Right lobe of liver (tissue), 6 donors: ENCODE data around the gene GLYATL1. TPM values are rescaled to one million over a fixed set of nuclear protein-coding genes. Genes with fewer than 3 reads are reported as not detected.
A peak's percentile ranks its signal among the peaks of the same experiment; 100 is the strongest.

Experiments used
- ATAC-seq, 4 donors: fragments of 200-7000 bp; cut with Tn5 transposase; one replicate each; pipeline ENCODE4 v1.9.1; 2020; ENCODE audit warnings: mild to moderate bottlenecking in 4 of 4, moderate library complexity in 4 of 4
- DNase-seq, 3 donors: peaks; one replicate each; pipeline ENCODE4 v3.0.0-alpha.2; 2020
- H3K27ac ChIP-seq, 3 donors: fragments of 200-600 bp; one replicate each; pipeline ENCODE4 v1.8.0; 2022
- H3K27me3 ChIP-seq, 2 donors: fragments of 200-600 bp; one replicate each; pipeline ENCODE4 v1.8.0; 2022
- H3K36me3 ChIP-seq, 4 donors: fragments of 200-600 bp; sonication (generic) in 1 of 4; one replicate each; pipeline versions ENCODE4 v1.5.1 to v1.8.0; 2017 to 2022; ENCODE audit warnings: control low read depth in 1 of 4
- H3K4me1 ChIP-seq, 4 donors: fragments of 200-600 bp; sonication (generic) in 1 of 4; one replicate each; pipeline versions ENCODE4 v1.5.1 to v1.8.0; 2017 to 2022; ENCODE audit warnings: control low read depth in 1 of 4
- H3K4me3 ChIP-seq, 3 donors: fragments of 200-600 bp; one replicate each; pipeline ENCODE4 v1.8.0; 2022
- H3K9me3 ChIP-seq, 4 donors: fragments of 200-600 bp; sonication (generic) in 1 of 4; one replicate each; pipeline versions ENCODE4 v1.5.1 to v1.8.0; 2017 to 2022; ENCODE audit warnings: control low read depth in 1 of 4
- POLR2A ChIP-seq: fragments of 450-650 bp; IDR thresholded peaks from one replicate; pipeline ENCODE4 v1.6.1; 2017; ENCODE audit warnings: antibody characterized with exemption, mild to moderate bottlenecking
- WGBS: methylation state at CpG from one replicate; pipeline ENCODE4 v1.1.6; 2018; ENCODE audit warnings: low coverage, low lambda C conversion rate; ENCODE audit not compliant: insufficient coverage; ENCODE audit errors: missing lambda C conversion rate; 5-methylcytosine and 5-hydroxymethylcytosine counted together
- intact Hi-C, 2 donors: fragments of 100-400 bp; cut with DNase I; formaldehyde crosslinking; loops; one replicate each; pipeline versions ENCODE4 v1.11.2 to v1.14.1; 2022
- total RNA-seq, 6 experiments: library from RNA; depleted of rRNA in 2 of 6; stranded (reverse); fragments of >200 nt in 2 of 6; fragmentation: NEBNext Ultra II Directional in 3 of 6; extraction: Animal tissue kit (Norgen Biotek cat#: 25700) in 3 of 6; gene quantifications; one replicate each; pipeline versions ENCODE4 v1.1.0 to v1.2.4, GENCODE V29; 2016 to 2023
- TF ChIP-seq, protein P1 (sequence below), 4 donors: fragments of 200-600 bp in 3 of 4; fragments of 450-650 bp in 1 of 4; IDR thresholded peaks; one replicate each; pipeline versions ENCODE4 v1.5.1 to v1.8.0; 2016 to 2022; ENCODE audit warnings: antibody characterized with exemption in 4 of 4, mild to moderate bottlenecking in 2 of 4
- donor health status: DM: no; HTN: yes; CAD: no.
- donor health status: DM: no; HTN: no; CAD: no.
- donor health status: DM: no; HTN: no; CAD: no.
- donor health status: DM: no; HTN: yes; CAD: no.
- donor health status: DM: no; HTN: yes; CAD: no.

GLYATL1 gene
- total RNA-seq, 6 experiments from 2014 or later, result 200 to 425 (median 351) TPM

DNA sequence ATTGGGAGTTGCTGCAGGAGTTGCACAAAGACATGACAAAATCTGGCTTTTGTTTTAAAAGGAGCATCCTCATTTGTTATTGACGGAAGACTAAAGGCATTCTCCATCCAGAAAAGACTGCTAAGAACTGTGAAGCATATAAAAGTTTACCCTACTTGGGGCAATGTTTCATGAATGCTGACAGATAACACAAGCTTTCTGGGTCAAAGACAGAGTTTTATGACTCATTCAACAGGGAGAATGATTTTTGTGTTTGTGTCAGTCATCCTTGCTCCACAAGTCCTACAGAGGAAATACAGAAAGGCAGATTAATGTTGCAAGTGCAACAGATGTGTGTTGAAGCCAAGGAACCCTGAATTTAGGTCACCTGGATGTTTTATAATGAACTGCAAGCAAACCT is 2.5 kb downstream of the GLYATL1 start:
- 47% methylated on average over 1 of the region's 1 CpG for WGBS

DNA sequence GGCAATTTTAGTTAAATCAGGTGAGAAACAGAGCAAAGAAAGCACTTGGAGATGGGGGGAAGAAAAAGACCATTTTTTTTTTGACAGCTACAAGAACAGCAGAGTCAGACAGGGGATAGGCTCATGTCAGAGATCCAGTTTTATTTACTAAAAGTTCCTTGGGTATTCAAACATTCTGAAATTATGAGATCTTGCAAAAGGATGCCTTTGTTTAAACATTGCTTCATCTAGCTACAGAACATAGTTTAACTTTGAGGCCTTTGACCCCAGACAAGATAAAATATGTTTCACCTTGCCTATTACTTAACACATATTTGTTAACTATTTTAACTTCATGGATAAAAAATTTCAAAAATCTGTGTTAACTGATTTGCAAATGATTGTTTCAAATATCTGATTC is 6.4 kb downstream of the GLYATL1 start:
- intact Hi-C loops, result no loop called here
- H3K27me3 ChIP-seq, result no peaks in the 10 kb centered on the region
- H3K27ac ChIP-seq, result peak overlapping the region in 2 of 3 donors; percentile 54 to 63
- peaks cover 0 to 68% (median 25%) of the 10 kb centered on the region in 4 donors for H3K4me1 ChIP-seq
- TF ChIP-seq, protein P1, sequence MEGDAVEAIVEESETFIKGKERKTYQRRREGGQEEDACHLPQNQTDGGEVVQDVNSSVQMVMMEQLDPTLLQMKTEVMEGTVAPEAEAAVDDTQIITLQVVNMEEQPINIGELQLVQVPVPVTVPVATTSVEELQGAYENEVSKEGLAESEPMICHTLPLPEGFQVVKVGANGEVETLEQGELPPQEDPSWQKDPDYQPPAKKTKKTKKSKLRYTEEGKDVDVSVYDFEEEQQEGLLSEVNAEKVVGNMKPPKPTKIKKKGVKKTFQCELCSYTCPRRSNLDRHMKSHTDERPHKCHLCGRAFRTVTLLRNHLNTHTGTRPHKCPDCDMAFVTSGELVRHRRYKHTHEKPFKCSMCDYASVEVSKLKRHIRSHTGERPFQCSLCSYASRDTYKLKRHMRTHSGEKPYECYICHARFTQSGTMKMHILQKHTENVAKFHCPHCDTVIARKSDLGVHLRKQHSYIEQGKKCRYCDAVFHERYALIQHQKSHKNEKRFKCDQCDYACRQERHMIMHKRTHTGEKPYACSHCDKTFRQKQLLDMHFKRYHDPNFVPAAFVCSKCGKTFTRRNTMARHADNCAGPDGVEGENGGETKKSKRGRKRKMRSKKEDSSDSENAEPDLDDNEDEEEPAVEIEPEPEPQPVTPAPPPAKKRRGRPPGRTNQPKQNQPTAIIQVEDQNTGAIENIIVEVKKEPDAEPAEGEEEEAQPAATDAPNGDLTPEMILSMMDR (IDR thresholded peaks at IDR 0.05), result no peak
- TF ChIP-seq POLR2A, result no peak
- ATAC-seq, result peak; percentile 54 to 84 (median 65)
- no peak overlapping the region for H3K4me3 ChIP-seq
- no peak for DNase-seq
- no peaks in the 10 kb centered on the region for H3K9me3 ChIP-seq
- H3K36me3 ChIP-seq, result peaks cover 0 to 26% (median 8%) of the 10 kb centered on the region in 4 donors

More for the DNA sequence above, 2.5 kb downstream of the GLYATL1 start:
- Histone ChIP-seq H3K27me3 (no peaks in the 10 kb centered on the region), H3K27ac (peak overlapping the region; percentile 28 to 94 (median 70)), H3K4me1 (peaks cover 0 to 59% (median 18%) of the 10 kb centered on the region in 4 donors), H3K4me3 (peak overlapping the region; percentile 5 to 67 (median 61)), H3K36me3 (peaks cover 0 to 9% (median 4%) of the 10 kb centered on the region in 4 donors), H3K9me3 (no peaks in the 10 kb centered on the region)
- intact Hi-C loops, result no loop called here
- ATAC-seq (peak in 3 of 4 donors; percentile 9 to 27 (median 18)), DNase-seq (no peak)
- TF ChIP-seq, protein P1 (IDR thresholded peaks at IDR 0.05), result no peak
- no peak for TF ChIP-seq POLR2A

DNA sequence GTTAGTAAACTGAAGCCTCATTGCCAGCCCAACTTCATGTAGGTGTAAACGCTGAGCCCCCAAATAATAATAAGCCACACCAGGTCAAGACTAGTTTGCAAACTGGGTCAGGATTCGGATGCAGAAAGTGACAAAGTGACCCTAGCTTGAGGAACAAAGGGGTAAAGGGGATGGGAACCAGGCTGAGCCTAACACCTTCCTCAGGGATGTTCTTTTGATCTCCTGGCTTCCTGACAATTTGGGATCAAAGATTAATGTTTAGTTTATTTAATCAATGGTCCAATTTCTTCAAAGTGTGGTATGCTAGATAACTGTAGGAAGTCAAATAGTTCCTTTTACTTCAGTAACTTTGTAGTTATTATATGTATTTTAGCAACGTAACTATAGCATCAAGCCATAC is 9.9 kb downstream of the GLYATL1 start:
- Histone ChIP-seq H3K36me3 (peaks cover 0 to 27% (median 8%) of the 10 kb centered on the region in 4 donors), H3K4me3 (no peak overlapping the region), H3K27me3 (no peaks in the 10 kb centered on the region), H3K4me1 (peaks cover 0 to 41% (median 20%) of the 10 kb centered on the region in 4 donors), H3K9me3 (no peaks in the 10 kb centered on the region), H3K27ac (no peak overlapping the region)
- DNase-seq (no peak), ATAC-seq (peak; percentile 37 to 60 (median 51))
- 39% methylated on average over 3 of the region's 3 CpGs for WGBS
- TF ChIP-seq, protein P1 (IDR thresholded peaks at IDR 0.05), result no peak
- no peak for TF ChIP-seq POLR2A
- intact Hi-C loops, result no loop called here

DNA sequence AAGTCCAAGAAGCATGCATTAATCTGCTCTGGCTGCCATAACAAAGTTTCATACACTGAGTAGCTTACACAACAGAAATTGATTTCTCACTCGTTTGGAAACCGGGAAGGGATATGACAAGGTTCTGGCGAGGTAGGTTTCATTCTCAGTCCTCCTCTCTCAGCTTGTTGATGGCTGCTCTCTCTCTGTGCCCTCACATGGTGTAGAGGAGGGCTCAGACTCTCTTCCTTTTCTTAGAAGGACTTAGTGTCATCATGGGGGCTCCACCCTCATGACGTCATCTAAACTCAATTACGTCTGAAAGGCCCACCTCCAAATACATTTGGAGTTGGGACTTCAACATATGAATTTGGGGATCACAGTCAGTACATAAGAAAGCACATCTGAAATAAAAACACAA is 18.6 kb downstream of the GLYATL1 start:
- DNase-seq (no peak), ATAC-seq (peak; percentile 63 to 80 (median 70))
- intact Hi-C loops, result no loop called here
- 17% methylated on average over 5 of the region's 5 CpGs for WGBS
- peaks cover 0 to 18% (median 0%) of the 10 kb centered on the region in 4 donors for H3K4me1 ChIP-seq
- H3K36me3 ChIP-seq, result peaks cover 0 to 7% (median 0%) of the 10 kb centered on the region in 4 donors
- TF ChIP-seq, protein P1 (IDR thresholded peaks at IDR 0.05), result no peak
- peak; percentile 36 for TF ChIP-seq POLR2A
- no peaks in the 10 kb centered on the region for H3K27me3 ChIP-seq
- H3K4me3 ChIP-seq, result no peak overlapping the region
- H3K27ac ChIP-seq, result peak overlapping the region in 2 of 3 donors; percentile 7 to 21
- H3K9me3 ChIP-seq, result no peaks in the 10 kb centered on the region
